Hematopoietic multipotent progenitor cell (in vitro differentiated cells): Measurements from ENCODE around the gene TCF7L1. TPM values are rescaled to one million over a fixed set of nuclear protein-coding genes. Genes with fewer than 3 reads are reported as not detected.
"Not testable (repeated sequence)": the region's sequence is repeated elsewhere in the genome, so short reads cannot be mapped to it uniquely, and the experiment has no call there.

Experiments used
- DNase-seq, 3 donors: peaks; one replicate each; pipeline ENCODE4 v3.0.0-alpha.2; 2011 to 2015; ENCODE audit warnings: low read depth in 2 of 3, low spot score in 2 of 3
- total RNA-seq: library from RNA; depleted of rRNA; stranded (reverse); fragments of >200 nt; gene quantifications from one replicate; pipeline ENCODE4 v1.2.3, GENCODE V29; 2012

TCF7L1 gene
- total RNA-seq, 1 donor = not detected

DNA sequence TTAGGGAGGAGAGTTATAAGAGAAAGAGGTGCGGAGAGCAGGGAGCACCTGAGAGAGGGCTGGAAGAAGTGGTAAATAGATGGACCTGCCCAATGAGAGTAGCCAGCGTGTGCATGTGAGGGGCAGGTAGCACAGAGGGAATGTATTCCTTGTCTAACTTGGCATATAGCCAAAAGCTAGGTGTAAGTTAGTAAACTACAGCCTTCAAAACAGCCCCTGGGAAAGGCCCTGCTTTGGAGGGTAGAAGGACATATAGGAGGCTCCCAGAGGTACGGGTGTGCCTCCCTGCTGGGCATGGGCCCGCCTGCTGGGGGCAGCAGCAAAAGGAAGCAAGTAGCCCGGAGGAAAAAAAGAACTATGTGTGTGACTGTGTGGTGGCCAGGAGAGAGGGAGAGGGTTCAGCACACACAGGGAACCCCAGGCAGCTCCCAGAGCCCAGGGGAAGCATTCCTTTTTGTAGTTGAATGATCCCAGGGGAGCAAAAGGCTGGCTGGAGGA lies 48.0 kb downstream of the TCF7L1 start:
- no peak for DNase-seq

DNA sequence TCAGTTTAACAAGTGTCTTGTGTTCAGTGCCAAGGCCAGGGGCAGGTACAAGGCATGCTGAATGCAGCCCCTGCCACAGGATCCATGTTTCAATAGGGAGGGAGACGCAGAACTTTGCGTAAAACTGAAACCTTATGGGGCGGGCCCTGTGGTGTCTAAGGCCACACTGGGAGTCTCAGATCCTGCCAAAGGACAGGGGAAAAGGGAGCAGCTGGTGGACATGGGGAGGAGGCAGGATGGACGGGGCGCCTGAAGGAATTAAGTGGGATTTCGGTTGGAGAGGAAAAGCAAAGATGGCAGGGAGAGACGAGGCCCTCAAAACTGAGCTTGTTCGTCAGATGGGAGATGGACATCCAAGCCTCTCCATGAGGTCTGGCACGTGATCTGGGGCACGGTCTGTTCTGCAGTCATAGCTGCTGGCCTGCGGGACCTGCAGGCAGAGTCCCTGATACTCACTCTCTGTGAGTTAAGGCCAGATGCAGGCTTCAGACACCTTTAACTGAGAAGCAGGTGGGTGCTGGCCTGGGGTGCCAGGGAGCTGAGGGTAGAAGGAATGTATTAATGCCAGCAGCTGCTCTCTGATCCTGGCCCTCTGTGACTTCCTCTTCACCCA lies 48.8 kb downstream of the TCF7L1 start:
- DNase-seq = no peak

- DNase-seq = no peak
Observed at GRCh38 chr2:85183076-85183475, 49.9 kb downstream of the TCF7L1 start.

DNA sequence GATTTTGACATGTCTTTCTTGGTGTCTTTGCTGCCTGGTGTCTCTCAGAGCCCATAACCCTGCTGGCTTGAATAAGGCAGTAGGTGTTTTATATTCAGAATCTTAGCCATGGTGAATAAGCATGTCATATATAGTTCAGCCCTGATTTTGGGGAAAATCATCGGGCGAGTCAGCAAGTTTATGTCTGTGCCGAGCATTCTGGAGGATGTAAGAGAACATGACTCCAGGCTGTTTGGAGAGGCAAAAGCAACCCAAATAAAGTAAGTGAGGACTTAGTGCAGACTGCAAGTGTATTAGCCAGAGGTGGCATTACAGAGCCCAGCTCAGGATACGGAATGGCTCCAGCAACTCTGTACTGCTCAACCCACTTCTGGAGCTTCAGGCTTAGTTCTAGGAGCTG lies 50.3 kb downstream of the TCF7L1 start:
- no peak for DNase-seq

- no peak for DNase-seq
Observed at GRCh38 chr2:85184231-85184630, 51.0 kb downstream of the TCF7L1 start.

DNA sequence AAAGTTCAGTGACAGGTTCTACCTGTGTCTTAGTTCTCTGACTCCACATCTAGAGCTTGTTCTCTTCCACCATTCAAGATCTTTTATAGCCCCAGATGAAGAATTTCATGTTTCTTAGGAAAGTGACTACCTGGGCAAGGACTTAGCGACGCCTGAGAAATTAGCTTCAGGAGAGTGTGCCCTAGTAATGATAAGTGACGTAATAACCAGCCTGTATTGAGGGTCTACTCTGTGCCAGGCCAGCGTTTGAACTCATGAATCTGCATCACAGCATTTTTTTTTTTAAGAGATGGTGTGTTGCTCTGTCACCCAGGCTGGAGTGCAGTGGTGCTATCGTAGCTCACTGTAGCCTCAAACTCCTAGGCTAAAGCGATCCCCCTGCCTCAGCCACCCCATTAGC lies 51.8 kb downstream of the TCF7L1 start:
- no peak for DNase-seq

DNA sequence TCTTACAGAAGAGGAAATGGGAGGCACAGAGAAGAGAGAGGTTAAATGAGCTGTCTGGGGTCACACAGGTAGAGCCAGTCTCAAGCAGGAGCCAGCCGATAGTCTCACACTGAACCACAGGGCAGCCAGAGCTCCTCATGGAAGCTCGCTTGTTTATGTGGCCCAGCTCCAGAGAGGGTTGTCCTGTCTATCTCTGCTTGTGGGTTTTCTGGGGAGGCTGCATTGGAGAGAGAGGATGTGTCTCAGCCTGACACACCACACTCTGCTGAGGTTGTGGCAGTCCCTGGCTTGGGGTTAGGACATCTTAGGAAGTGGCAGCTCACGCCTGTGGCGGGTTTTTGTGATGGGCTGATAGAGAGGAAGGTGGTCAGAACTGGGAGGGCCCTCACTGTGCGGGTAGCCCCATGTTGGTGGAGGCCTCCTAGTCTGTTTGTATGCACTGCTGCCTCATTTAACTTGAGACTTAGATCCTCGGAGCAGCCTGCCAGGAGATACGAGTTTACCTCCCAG lies 52.3 kb downstream of the TCF7L1 start:
- no peak for DNase-seq

- DNase-seq = no peak
Observed at GRCh38 chr2:85187069-85187468, 53.9 kb downstream of the TCF7L1 start.

- no peak for DNase-seq
Observed at GRCh38 chr2:85188852-85189251, 55.7 kb downstream of the TCF7L1 start.

DNA sequence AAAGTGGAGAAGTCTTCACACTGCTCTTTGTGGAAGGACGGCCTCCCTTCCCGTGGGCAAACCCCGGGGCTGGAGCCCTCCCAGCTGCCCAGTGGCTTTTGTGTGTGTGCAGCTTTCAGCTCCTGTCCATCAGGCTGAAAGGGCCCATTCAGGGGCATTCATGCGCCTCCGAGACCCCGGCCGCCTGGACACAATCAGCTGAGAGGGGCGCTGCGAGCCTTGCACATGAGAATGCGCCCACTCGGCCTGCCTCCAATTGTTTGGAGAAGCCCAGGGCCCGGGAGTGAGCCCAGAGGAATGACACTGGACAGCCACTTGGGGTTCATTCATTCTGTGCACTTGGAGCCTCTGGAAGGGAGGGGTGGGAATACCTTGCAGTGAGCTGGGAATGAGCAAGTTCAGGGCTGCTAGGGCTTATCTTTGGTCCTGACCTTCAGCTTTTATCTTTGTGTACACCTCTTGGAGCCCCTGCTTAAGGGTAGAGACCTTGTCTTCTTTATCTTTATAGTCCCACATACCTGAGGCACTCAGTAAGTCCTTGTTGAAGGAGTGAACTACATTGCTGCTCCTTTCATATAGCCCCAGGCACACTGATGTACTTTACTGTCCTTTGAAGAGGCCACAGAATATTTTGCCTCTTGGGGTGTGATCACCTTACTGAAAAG lies 56.5 kb downstream of the TCF7L1 start:
- no peak for DNase-seq

- no peak for DNase-seq
Observed at GRCh38 chr2:85191157-85191556, 58.0 kb downstream of the TCF7L1 start.

DNA sequence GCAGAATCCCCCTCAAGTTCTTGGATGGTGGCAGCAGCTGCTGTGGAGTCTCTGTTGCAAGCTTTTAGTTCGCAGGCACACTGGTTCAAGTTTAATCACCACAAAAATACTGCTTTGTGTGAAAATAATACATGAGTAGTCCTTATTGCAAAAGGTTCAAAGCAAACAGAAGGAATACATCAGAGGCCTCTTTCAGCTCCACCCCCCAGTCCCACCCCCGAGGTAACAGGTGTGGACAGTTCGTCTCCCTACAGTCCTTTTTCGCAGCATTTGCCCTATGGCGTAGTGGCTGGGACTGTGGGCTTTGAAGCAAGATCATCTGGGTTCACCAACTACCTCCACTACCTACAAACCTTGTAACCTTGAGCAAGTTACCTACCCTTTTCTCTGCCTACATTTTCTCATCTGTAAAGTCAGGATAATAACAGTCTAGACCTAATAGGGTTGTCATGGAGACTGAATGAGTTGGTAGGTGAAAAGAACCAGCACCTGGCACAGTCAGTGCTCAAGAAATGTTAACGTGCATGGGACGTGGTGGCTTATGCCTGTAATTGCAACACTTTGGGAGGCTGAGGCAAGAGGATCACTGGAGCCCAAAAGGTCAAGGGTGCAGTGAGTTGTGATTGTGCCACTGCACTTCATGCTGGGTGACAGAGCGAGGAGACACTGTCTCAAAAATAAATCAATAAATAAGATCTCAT lies 61.7 kb downstream of the TCF7L1 start:
- DNase-seq = no peak

DNA sequence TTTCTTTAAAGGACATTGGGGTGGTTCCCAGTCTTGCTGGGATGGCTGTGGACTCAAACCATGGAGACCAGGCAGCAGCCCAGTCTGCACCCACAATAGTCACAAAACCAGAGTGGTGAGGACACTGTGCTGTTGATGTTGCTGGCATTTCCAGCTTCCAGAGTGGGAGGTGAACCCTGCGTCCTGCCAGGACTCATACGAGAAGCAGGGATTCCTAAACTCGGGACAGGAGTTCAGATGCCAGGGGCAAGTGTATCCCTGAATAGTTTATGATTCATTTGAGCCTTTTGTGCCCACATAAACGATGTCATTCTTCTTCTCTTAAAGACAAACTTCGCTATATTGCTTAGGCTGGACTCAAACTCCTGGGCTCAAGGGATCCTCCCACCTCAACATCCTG lies 62.8 kb downstream of the TCF7L1 start:
- DNase-seq = no peak

DNA sequence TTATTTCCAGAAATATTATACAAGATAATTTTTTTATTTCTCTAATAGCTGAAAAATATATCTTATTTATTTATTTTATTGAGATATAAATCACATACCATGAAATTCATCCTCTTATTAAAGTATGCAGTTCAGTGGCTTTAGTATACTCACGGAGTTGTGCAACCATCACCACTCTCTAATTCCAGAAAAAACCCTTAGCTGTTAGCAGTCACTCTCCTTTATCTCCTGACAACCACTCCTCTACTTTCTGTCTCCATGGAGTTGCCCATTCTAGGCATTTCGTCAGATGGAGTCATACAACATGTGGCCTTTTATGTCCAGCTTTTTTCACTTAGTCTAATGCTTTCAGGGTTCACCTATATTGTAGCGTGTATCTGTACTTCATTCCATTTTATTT lies 66.5 kb downstream of the TCF7L1 start:
- no peak for DNase-seq

DNA sequence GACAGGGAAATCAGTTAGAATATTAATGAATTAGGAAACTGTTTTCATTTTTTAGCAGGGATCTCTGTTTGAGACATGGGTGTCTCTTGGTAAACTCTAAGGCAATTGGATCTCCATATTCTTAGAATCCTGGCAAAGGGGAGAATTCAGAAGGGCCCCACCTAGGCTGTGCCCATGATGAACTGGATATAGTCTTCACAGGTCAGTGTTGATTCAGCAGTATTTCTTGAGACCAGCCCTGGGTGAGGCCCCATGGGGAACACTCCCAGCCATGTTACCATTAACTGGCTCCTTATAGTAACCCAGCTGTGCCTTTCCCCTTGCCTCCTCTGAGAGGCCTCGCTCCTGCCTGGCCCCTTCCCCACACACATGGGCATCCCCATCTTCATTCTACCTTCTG lies 76.7 kb downstream of the TCF7L1 start:
- DNase-seq = no peak

DNA sequence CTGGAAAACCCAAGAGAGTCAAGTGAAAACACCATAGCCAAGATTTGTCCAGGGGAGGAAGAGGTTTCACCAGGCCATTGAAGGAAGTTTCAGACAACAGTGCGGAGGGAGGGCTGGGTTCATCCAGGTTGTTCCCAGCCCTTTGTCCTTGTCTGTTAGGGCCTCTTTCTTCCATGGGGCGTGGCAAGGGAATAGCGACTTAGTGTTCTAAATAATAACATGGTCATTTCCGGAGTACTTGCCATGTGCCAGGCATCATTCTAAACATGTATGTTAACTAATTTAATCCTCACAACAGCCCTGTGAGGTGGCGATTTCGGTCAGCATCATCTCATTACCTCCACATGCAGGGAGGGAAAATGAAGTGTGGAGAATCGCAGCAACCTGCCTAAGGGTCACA lies 77.3 kb downstream of the TCF7L1 start:
- DNase-seq = no peak

DNA sequence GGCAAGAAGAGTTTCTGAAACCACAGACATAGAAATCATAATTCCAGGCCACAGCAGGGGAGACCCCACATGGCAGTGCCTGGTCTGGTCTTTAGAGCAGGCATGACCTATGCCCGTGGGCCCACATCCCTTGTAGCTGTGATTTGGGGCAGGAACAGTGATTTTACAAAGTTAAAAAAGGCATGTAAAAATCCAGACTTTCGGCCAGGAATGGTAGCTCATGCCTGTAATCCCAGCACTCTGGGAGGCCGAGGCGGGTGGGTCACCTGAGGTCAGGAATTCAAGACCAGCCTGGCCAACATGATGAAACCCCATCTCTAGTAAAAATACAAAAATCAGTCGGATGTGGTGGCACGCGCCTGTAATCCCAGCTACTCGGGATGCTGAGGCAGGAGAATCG lies 78.4 kb downstream of the TCF7L1 start:
- DNase-seq = not testable (repeated sequence)

DNA sequence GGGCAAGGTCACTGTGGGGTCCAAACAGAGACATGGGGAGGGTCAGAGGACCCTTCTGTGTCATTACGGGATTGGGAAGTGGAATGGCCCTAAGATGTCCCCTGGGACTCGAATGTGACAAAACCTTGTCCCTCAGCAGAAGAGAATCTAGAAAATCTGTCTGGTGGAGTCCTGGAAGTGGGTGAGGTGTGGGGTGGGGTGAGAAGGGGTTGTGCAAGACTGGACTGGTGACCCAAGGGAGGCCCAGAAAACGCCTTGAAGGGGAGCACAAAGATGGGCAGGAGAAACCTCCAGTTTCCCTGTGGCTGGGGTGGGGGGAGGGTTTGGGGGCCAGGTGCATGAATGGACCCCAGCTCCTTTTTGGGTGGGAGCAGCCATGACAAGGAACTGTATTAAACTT lies 79.6 kb downstream of the TCF7L1 start:
- DNase-seq = no peak

GRCh38 chr2:85213404-85213803 lies 80.2 kb downstream of the TCF7L1 start:
- DNase-seq = no peak

- no peak for DNase-seq
Observed at GRCh38 chr2:85213901-85214512, 80.8 kb downstream of the TCF7L1 start.

GRCh38 chr2:85215081-85215447 lies 81.9 kb downstream of the TCF7L1 start:
- DNase-seq = no peak
